GM12891 (cell line): ENCODE results near the gene MAGOH. TPM values are rescaled to one million over a fixed set of nuclear protein-coding genes. Genes with fewer than 3 reads are reported as not detected.
"Not testable (repeated sequence)": the region's sequence is repeated elsewhere in the genome, so short reads cannot be mapped to it uniquely, and the experiment has no call there.

Source experiments
- DNase-seq: peaks from one replicate; pipeline ENCODE4 v3.0.0; 2011; ENCODE audit warnings: low spot score; ENCODE audit not compliant: insufficient read length
- FAIRE-seq: peaks from 2 replicates; lab custom pipeline; 2011; peaks lifted over from hg19 to GRCh38; lab: Jason Lieb, UNC
- PAX5 ChIP-seq: IDR thresholded peaks from 2 replicates; pipeline ENCODE4 v1.6.1; 2011; ENCODE audit warnings: low read length, moderate library complexity, mild to moderate bottlenecking; ENCODE audit not compliant: insufficient read depth, severe bottlenecking
- POLR2A ChIP-seq: IDR thresholded peaks from 2 replicates; pipeline ENCODE4 v1.6.1; 2011; ENCODE audit warnings: low read depth, low read length, control low read depth
- POLR2AphosphoS5 ChIP-seq: IDR thresholded peaks from 2 replicates; pipeline ENCODE4 v1.6.1; 2011; ENCODE audit warnings: low read depth, low read length, control low read depth
- POU2F2 ChIP-seq: IDR thresholded peaks from 2 replicates; pipeline ENCODE4 v1.6.1; 2011; ENCODE audit warnings: low read depth, mild to moderate bottlenecking, control low read depth, low read length, moderate library complexity
- SPI1 ChIP-seq: IDR thresholded peaks from 2 replicates; pipeline ENCODE4 v1.6.1; 2011; ENCODE audit warnings: low read depth, low read length, control low read depth
- TAF1 ChIP-seq: IDR thresholded peaks from 2 replicates; pipeline ENCODE4 v1.6.1; 2011; ENCODE audit warnings: low read depth, low read length, control low read depth
- polyA plus RNA-seq: library from polyadenylated mRNA; unstranded; fragments of >200 nt; gene quantifications from one replicate; pipeline ENCODE4 v1.2.1, GENCODE V29; 2012; ENCODE audit warnings: low read depth, missing spikeins, inconsistent platforms; ENCODE audit not compliant: missing spikeins

Gene MAGOH
- 125 TPM for polyA plus RNA-seq

GRCh38 chr1:53238197-53239155 is at the start of gene MAGOH:
MAGOH (minus strand) TSS chr1:53238518; CDS start chr1:53238448, 70 bp downstream.
- DNase-seq (peak; percentile 98), FAIRE-seq (peak; percentile 99)
- TF ChIP-seq POU2F2 (peak; percentile 38; the same call in 1 of the 2 replicates), POLR2AphosphoS5 (peak; percentile 83), PAX5 (no peak), POLR2A (peak; percentile 82), SPI1 (peak; percentile 60), TAF1 (peak; percentile 74)

GRCh38 chr1:53286955-53287354 is 48.6 kb upstream of the MAGOH start:
- FAIRE-seq (no peak), DNase-seq (no peak)
- TF ChIP-seq POLR2A (no peak), TAF1 (no peak), SPI1 (no peak), PAX5 (no peak), POLR2AphosphoS5 (no peak)

GRCh38 chr1:53285969-53286760 is 47.8 kb upstream of the MAGOH start:
- FAIRE-seq = no peak
- DNase-seq = no peak
- TF ChIP-seq POLR2A (no peak), TAF1 (no peak), POLR2AphosphoS5 (no peak), SPI1 (no peak), POU2F2 (no peak), PAX5 (no peak)

- no peak for DNase-seq
- FAIRE-seq = no peak
- TF ChIP-seq TAF1 = no peak
- TF ChIP-seq POLR2AphosphoS5 = no peak
- TF ChIP-seq POLR2A = no peak
- TF ChIP-seq SPI1 = no peak
- no peak for TF ChIP-seq PAX5
- no peak for TF ChIP-seq POU2F2
These were observed 47.2 kb upstream of the MAGOH start for GRCh38 chr1:53285546-53285945.

GRCh38 chr1:53284224-53285020 is 46.1 kb upstream of the MAGOH start:
- no peak for FAIRE-seq
- no peak for DNase-seq
- no peak for TF ChIP-seq POLR2AphosphoS5
- no peak for TF ChIP-seq PAX5
- TF ChIP-seq POU2F2 = no peak
- TF ChIP-seq SPI1 = no peak
- no peak for TF ChIP-seq POLR2A
- TF ChIP-seq TAF1 = no peak

- DNase-seq, FAIRE-seq: not testable (repeated sequence)
These were observed 44.8 kb upstream of the MAGOH start for GRCh38 chr1:53283156-53283555.

- FAIRE-seq (no peak), DNase-seq (no peak)
- no peak for TF ChIP-seq POU2F2
- TF ChIP-seq SPI1 = no peak
- no peak for TF ChIP-seq POLR2AphosphoS5
- TF ChIP-seq POLR2A = no peak
- no peak for TF ChIP-seq PAX5
- TF ChIP-seq TAF1 = no peak
These were observed 42.8 kb upstream of the MAGOH start for GRCh38 chr1:53281133-53281532.

GRCh38 chr1:53280496-53280895 is 42.2 kb upstream of the MAGOH start:
- FAIRE-seq = no peak

More at GRCh38 chr1:53280496-53280895, 42.2 kb upstream of the MAGOH start:
- DNase-seq = no peak
- TF ChIP-seq POLR2AphosphoS5 = no peak
- no peak for TF ChIP-seq PAX5
- TF ChIP-seq POU2F2 = no peak
- TF ChIP-seq SPI1 = no peak
- no peak for TF ChIP-seq POLR2A
- TF ChIP-seq TAF1 = no peak
